H9 (cell line): ENCODE data around the gene BIRC6. TPM values are rescaled to one million over a fixed set of nuclear protein-coding genes. Genes with fewer than 3 reads are reported as not detected.

Source experiments
- DNase-seq: peaks from one replicate; pipeline ENCODE4 v3.0.0-alpha.2; 2017
- H2AFZ ChIP-seq: one replicate; pipeline ENCODE4 v1.6.1; 2013; ENCODE audit warnings: mild to moderate bottlenecking, low read length, control low read depth, moderate library complexity
- H2AK5ac ChIP-seq: 2 replicates; pipeline ENCODE4 v1.6.1; 2013; ENCODE audit warnings: low read length, control low read depth, mixed read lengths; ENCODE audit not compliant: insufficient read length
- H2BK120ac ChIP-seq: one replicate; pipeline ENCODE4 v1.6.1; 2013; ENCODE audit warnings: low read depth, mild to moderate bottlenecking, low read length, control low read depth, inconsistent platforms; ENCODE audit not compliant: poor library complexity, severe bottlenecking
- H2BK12ac ChIP-seq: 2 replicates; pipeline ENCODE4 v1.6.1; 2013; ENCODE audit warnings: low read length, control low read depth, mixed read lengths, low read depth; ENCODE audit not compliant: insufficient read length
- H2BK15ac ChIP-seq: 2 replicates; pipeline ENCODE4 v1.6.1; 2013; ENCODE audit warnings: low read depth, low read length, control low read depth
- H2BK20ac ChIP-seq: one replicate; pipeline ENCODE4 v1.6.1; 2013; ENCODE audit warnings: low read depth, mild to moderate bottlenecking, low read length, control low read depth, inconsistent platforms; ENCODE audit not compliant: poor library complexity, severe bottlenecking
- H2BK5ac ChIP-seq: 2 replicates; pipeline ENCODE4 v1.6.1; 2013; ENCODE audit warnings: low read length, control low read depth, mixed read lengths; ENCODE audit not compliant: insufficient read length
- H3K14ac ChIP-seq: 2 replicates; pipeline ENCODE4 v1.6.1; 2013; ENCODE audit warnings: low read length, control low read depth; ENCODE audit not compliant: insufficient read depth
- H3K18ac ChIP-seq: 2 replicates; pipeline ENCODE4 v1.6.1; 2013; ENCODE audit warnings: low read depth, mild to moderate bottlenecking, mixed read lengths, low read length, control low read depth; ENCODE audit not compliant: insufficient read length
- H3K23ac ChIP-seq: 2 replicates; pipeline ENCODE4 v1.6.1; 2013; ENCODE audit warnings: low read length, control low read depth, mixed read lengths, low read depth; ENCODE audit not compliant: insufficient read length
- H3K23me2 ChIP-seq: 2 replicates; pipeline ENCODE4 v1.6.1; 2013; ENCODE audit warnings: low read depth, mild to moderate bottlenecking, mixed read lengths, low read length, control low read depth; ENCODE audit not compliant: insufficient read length, poor library complexity, severe bottlenecking
- H3K27ac ChIP-seq: 2 replicates; pipeline ENCODE4 v1.5.1; 2013; ENCODE audit warnings: low read length, control low read depth, mixed read lengths, low read depth; ENCODE audit not compliant: insufficient read length
- H3K27me3 ChIP-seq: 2 replicates; pipeline ENCODE4 v1.6.1; 2013; ENCODE audit warnings: low read length, control low read depth, inconsistent platforms; ENCODE audit not compliant: insufficient read depth
- H3K4ac ChIP-seq: 2 replicates; pipeline ENCODE4 v1.6.1; 2013; ENCODE audit warnings: low read depth, mild to moderate bottlenecking, control low read depth, inconsistent platforms, low read length, moderate library complexity
- H3K4me1 ChIP-seq: 2 replicates; pipeline ENCODE4 v1.6.1; 2013; ENCODE audit warnings: low read length, control low read depth, inconsistent platforms; ENCODE audit not compliant: insufficient read depth
- H3K4me2 ChIP-seq: 2 replicates; pipeline ENCODE4 v1.6.1; 2013; ENCODE audit warnings: low read length, control low read depth, mixed read lengths; ENCODE audit not compliant: insufficient read length, insufficient read depth
- H3K56ac ChIP-seq: 2 replicates; pipeline ENCODE4 v1.6.1; 2013; ENCODE audit warnings: low read depth, mild to moderate bottlenecking, mixed read lengths, low read length, control low read depth; ENCODE audit not compliant: insufficient read length
- H3K79me1 ChIP-seq: 2 replicates; pipeline ENCODE4 v1.6.1; 2013; ENCODE audit warnings: low read depth, mild to moderate bottlenecking, moderate library complexity, low read length, control low read depth, inconsistent platforms; ENCODE audit not compliant: insufficient read depth, poor library complexity, severe bottlenecking
- H3K79me2 ChIP-seq: 2 replicates; pipeline ENCODE4 v1.6.1; 2013; ENCODE audit warnings: low read length, control low read depth, inconsistent platforms; ENCODE audit not compliant: insufficient read depth
- H3K9ac ChIP-seq: 2 replicates; pipeline ENCODE4 v1.6.1; 2013; ENCODE audit warnings: low read length, control low read depth, mixed read lengths; ENCODE audit not compliant: insufficient read length; ENCODE audit errors: extremely low read depth
- H3K9me3 ChIP-seq: one replicate; pipeline ENCODE4 v1.6.1; 2013; ENCODE audit warnings: low read depth, low read length, inconsistent platforms; ENCODE audit not compliant: control insufficient read depth
- H3T11ph ChIP-seq: one replicate; pipeline ENCODE4 v1.6.1; 2013; ENCODE audit warnings: mild to moderate bottlenecking, low read length, control low read depth, inconsistent platforms
- H4K20me1 ChIP-seq: one replicate; pipeline ENCODE4 v1.6.1; 2013; ENCODE audit not compliant: control insufficient read depth, insufficient read length, insufficient read depth
- H4K5ac ChIP-seq: 2 replicates; pipeline ENCODE4 v1.6.1; 2013; ENCODE audit warnings: low read depth, mild to moderate bottlenecking, mixed read lengths, low read length, control low read depth; ENCODE audit not compliant: insufficient read length
- H4K8ac ChIP-seq: replicated peaks from 2 replicates; pipeline ENCODE4 v1.6.1; 2013; ENCODE audit warnings: low read length, control low read depth, mixed read lengths, low read depth; ENCODE audit not compliant: insufficient read length
- H4K91ac ChIP-seq: 2 replicates; pipeline ENCODE4 v1.6.1; 2013; ENCODE audit warnings: low read depth, mild to moderate bottlenecking, moderate library complexity, mixed read lengths, low read length, control low read depth; ENCODE audit not compliant: insufficient read length
- H3K27ac Mint-ChIP-seq, 3 experiments: 2 replicates in 2 of 3; 3 replicates in 1 of 3; pipeline ENCODE4 v1.8.0; 2020 to 2021; ENCODE audit warnings: mixed read lengths in 3 of 3, mild to moderate bottlenecking in 1 of 3, moderate library complexity in 1 of 3
- H3K27me3 Mint-ChIP-seq: 2 replicates; pipeline ENCODE4 v1.8.0; 2021; ENCODE audit warnings: low read depth, mild to moderate bottlenecking, moderate library complexity, mixed read lengths
- H3K36me3 Mint-ChIP-seq, 3 experiments: 2 replicates in 2 of 3; 3 replicates in 1 of 3; pipeline ENCODE4 v1.8.0; 2020 to 2021; ENCODE audit warnings: low read depth in 3 of 3, mixed read lengths in 3 of 3; ENCODE audit not compliant: insufficient read depth in 1 of 3
- H3K4me1 Mint-ChIP-seq, 2 experiments: 2 replicates each; pipeline ENCODE4 v1.8.0; 2020; ENCODE audit warnings: mixed read lengths in 2 of 2
- H3K4me3 Mint-ChIP-seq, 2 experiments: 2 replicates in 1 of 2; 3 replicates in 1 of 2; pipeline ENCODE4 v1.8.0; 2020 to 2021; ENCODE audit warnings: mild to moderate bottlenecking in 2 of 2, mixed read lengths in 2 of 2, moderate library complexity in 1 of 2
- H3K9me3 Mint-ChIP-seq, 2 experiments: 2 replicates in 1 of 2; 3 replicates in 1 of 2; pipeline ENCODE4 v1.8.0; 2020; ENCODE audit warnings: mild to moderate bottlenecking in 2 of 2, mixed read lengths in 2 of 2, moderate library complexity in 1 of 2
- CTCF ChIP-seq: fragments of 200-600 bp; sonication (generic); conservative IDR thresholded peaks from 3 replicates; pipeline ENCODE4 v1.8.0; 2021; ENCODE audit warnings: antibody characterized with exemption, mild to moderate bottlenecking
- WGBS: extraction: QIAGEN DNeasy Blood & Tissue Kit; methylation state at CpG from one replicate; pipeline ENCODE4 v1.1.7; 2013; ENCODE audit warnings: missing lambda C conversion rate, low lambda C conversion rate, mixed read lengths; ENCODE audit not compliant: insufficient read length; ENCODE audit errors: extremely low coverage; 5-methylcytosine and 5-hydroxymethylcytosine counted together
- total RNA-seq: library from RNA; stranded (reverse); gene quantifications from 2 replicates; pipeline ENCODE4 v1.2.1, GENCODE V29; 2021

The BIRC6 gene
- total RNA-seq, 1 experiment from 2014 or later: 78.8 TPM

- Histone ChIP-seq H2BK20ac (no peak overlapping the region), H3K79me1 (no peaks in the 10 kb centered on the region), H3K18ac (no peak overlapping the region), H3K4me1 (no peaks in the 10 kb centered on the region; the same call in 1 of the 2 replicates), H4K91ac (no peak overlapping the region), H2BK15ac (no peak overlapping the region), H3K56ac (no peak overlapping the region), H2BK120ac (no peak overlapping the region), H4K5ac (no peak overlapping the region), H3K9ac (no peak overlapping the region), H3T11ph (no peak overlapping the region), H3K27me3 (no peaks in the 10 kb centered on the region), H3K79me2 (no peaks in the 10 kb centered on the region), H4K20me1 (no peaks in the 10 kb centered on the region), H2AFZ (no peak overlapping the region), H3K23ac (no peak overlapping the region), H4K8ac (no peak overlapping the region), H3K23me2 (no peaks in the 10 kb centered on the region), H3K4ac (no peak overlapping the region), H3K9me3 (no peaks in the 10 kb centered on the region), H2BK12ac (no peak overlapping the region), H2BK5ac (no peak overlapping the region), H3K14ac (no peak overlapping the region), H3K4me2 (no peak overlapping the region), H2AK5ac (no peak overlapping the region), H3K27ac (no peak overlapping the region)
- Mint-ChIP-seq H3K27ac (no peak overlapping the region), H3K27me3 (no peaks in the 10 kb centered on the region), H3K36me3 (peaks cover 0 to 12% (median 12%) of the 10 kb centered on the region in 3 experiments; a peak in 4 of 7 replicates), H3K4me3 (no peak overlapping the region), H3K9me3 (no peaks in the 10 kb centered on the region), H3K4me1 (no peaks in the 10 kb centered on the region)
- no peak for DNase-seq
- TF ChIP-seq CTCF: no peak
- WGBS: no CpG with 5 or more reads among the region's 3 CpGs
These were observed 99.0 kb downstream of the BIRC6 start for GRCh38 chr2:32455816-32456215.
